Body of pancreas (tissue), 4 donors: Measurements from ENCODE around the gene TTC9B.
"Not testable (repeated sequence)": the region's sequence is repeated elsewhere in the genome, so short reads cannot be mapped to it uniquely, and the experiment has no call there.

Experiments
- CTCF ChIP-seq, 7 experiments: fragments of 450-650 bp in 4 of 7; fragments of 200-600 bp in 3 of 7; sonication (generic) in 3 of 7; IDR thresholded peaks; one replicate each; pipeline ENCODE4 v1.5.1; 2016 to 2019; ENCODE audit warnings: antibody characterized with exemption in 7 of 7
- POLR2A ChIP-seq, 3 donors: fragments of 450-650 bp; IDR thresholded peaks; one replicate each; pipeline ENCODE4 v1.6.1; 2016; ENCODE audit warnings: antibody characterized with exemption in 3 of 3, mild to moderate bottlenecking in 2 of 3

GRCh38 chr19:40170303-40170989, 47.7 kb downstream of the TTC9B start:
- TF ChIP-seq POLR2A, CTCF (IDR thresholded peaks at IDR 0.05): not testable (repeated sequence)
